BJ (cell line): ENCODE measurements around the gene FAM186B. TPM values are rescaled to one million over a fixed set of nuclear protein-coding genes. Genes with fewer than 3 reads are reported as not detected.
A peak's percentile ranks its signal among the peaks of the same experiment; 100 is the strongest.

Source experiments
- CTCF ChIA-PET: fragments of 350-600 bp; formaldehyde crosslinking; extraction: SDS; loops from one replicate; lab custom pipeline; 2021; ENCODE audit warnings: antibody characterized with exemption, inconsistent platforms; lab: Yijun Ruan, JAX
- POLR2A ChIA-PET: fragments of 300-600 bp; sonication (Branson Sonifier 250); formaldehyde crosslinking; extraction: SDS; loops from one replicate; lab custom pipeline; 2021; ENCODE audit warnings: antibody characterized with exemption; lab: Charles Lee
- DNase-seq: peaks from one replicate; pipeline ENCODE4 v3.0.0-alpha.2; 2011; ENCODE audit warnings: low read depth
- H3K27me3 ChIP-seq: 2 replicates; pipeline ENCODE4 v1.6.0; 2011; ENCODE audit warnings: low read length; ENCODE audit not compliant: control insufficient read depth, insufficient read depth
- H3K36me3 ChIP-seq: 2 replicates; pipeline ENCODE4 v1.5.1; 2011; ENCODE audit warnings: low read length; ENCODE audit not compliant: control insufficient read depth, insufficient read depth
- H3K4me3 ChIP-seq: 2 replicates; pipeline ENCODE4 v1.5.1; 2011; ENCODE audit warnings: low read depth, mild to moderate bottlenecking, control low read depth, low read length
- CTCF ChIP-seq: IDR thresholded peaks from 2 replicates; pipeline ENCODE4 v1.5.1; 2011; ENCODE audit warnings: low read depth, mild to moderate bottlenecking, control low read depth, inconsistent platforms, low read length, moderate library complexity; ENCODE audit not compliant: insufficient read depth
- polyA plus RNA-seq: library from polyadenylated mRNA; depleted of rRNA; stranded (reverse); fragments of >200 nt; gene quantifications from 2 replicates; pipeline ENCODE4 v1.2.3, GENCODE V29; 2011

Gene FAM186B
- polyA plus RNA-seq, 1 experiment = 0.11 TPM

GRCh38 chr12:49568442-49569162 lies 36.8 kb downstream of the FAM186B start:
- no peak for TF ChIP-seq CTCF
- Histone ChIP-seq H3K36me3 (peaks cover 14% of the 10 kb centered on the region), H3K4me3 (peak overlapping the region; percentile 71), H3K27me3 (no peaks in the 10 kb centered on the region)
- no peak for DNase-seq
- ChIA-PET POLR2A (no interaction called here), CTCF (no interaction called here)

- peak; percentile 37 for DNase-seq
- TF ChIP-seq CTCF = no peak
- Histone ChIP-seq H3K36me3 (peaks cover 20% of the 10 kb centered on the region), H3K4me3 (peak within 1 kb of the TSS; percentile 71), H3K27me3 (no peaks in the 10 kb centered on the region)
- ChIA-PET CTCF (interaction anchor here (0.6 to 1.6 kb wide), 5 partner anchors 15 to 236 kb away, joined by 3 to 6 read pairs (median 4); no protein-coding TSS in a partner anchor), POLR2A (no interaction called here)
Measured at GRCh38 chr12:49567611-49568441, 37.6 kb downstream of the FAM186B start, which contains the start of gene MCRS1. MCRS1 (minus strand) TSS chr12:49568142; CDS start chr12:49566731, 1,411 bp downstream.

GRCh38 chr12:49567302-49567610 lies 38.2 kb downstream of the FAM186B start:
- DNase-seq = no peak
- ChIA-PET POLR2A (interaction anchor here (0.6 kb wide), 1 partner anchor 32 kb away, joined by 3 read pairs; no protein-coding TSS in a partner anchor), CTCF (interaction anchor here (0.9 to 1.6 kb wide), 6 partner anchors 13 to 235 kb away, joined by 3 to 7 read pairs (median 5); partner anchors contain the start of gene PRPF40B)
- TF ChIP-seq CTCF = no peak
- Histone ChIP-seq H3K27me3 (no peaks in the 10 kb centered on the region), H3K36me3 (peaks cover 22% of the 10 kb centered on the region), H3K4me3 (peak overlapping the region; percentile 71)

GRCh38 chr12:49566361-49566760 lies 39.1 kb downstream of the FAM186B start:
- POLR2A ChIA-PET = no interaction called here
- CTCF ChIA-PET = interaction anchor here (0.8 to 1.6 kb wide), 5 partner anchors 12 to 209 kb away, joined by 3 to 7 read pairs (median 5); partner anchors contain the start of gene PRPF40B
- H3K4me3 ChIP-seq = no peak overlapping the region

More at GRCh38 chr12:49566361-49566760, 39.1 kb downstream of the FAM186B start:
- Histone ChIP-seq H3K36me3 (peaks cover 24% of the 10 kb centered on the region), H3K27me3 (no peaks in the 10 kb centered on the region)
- DNase-seq = no peak
- TF ChIP-seq CTCF = no peak
